RWPE2 (cell line): ENCODE measurements around the gene CCDC183.
"Not testable (repeated sequence)": the region's sequence is repeated elsewhere in the genome, so short reads cannot be mapped to it uniquely, and the experiment has no call there.

ENCODE experiments used
- ATAC-seq: fragments of 200-7000 bp; cut with Tn5 transposase; 3 replicates; pipeline ENCODE4 v1.9.1; 2021; ENCODE audit warnings: low read depth
- DNase-seq: peaks from one replicate; pipeline ENCODE4 v3.0.0-alpha.2; 2020; ENCODE audit warnings: low spot score
- H3K27ac ChIP-seq: fragments of 450-650 bp; 2 replicates; pipeline ENCODE4 v1.5.1; 2017; ENCODE audit warnings: mild to moderate bottlenecking; ENCODE audit not compliant: poor library complexity, severe bottlenecking
- H3K27me3 ChIP-seq: fragments of 250-450 bp; sonication (Bioruptor Pico); 2 replicates; pipeline ENCODE4 v1.5.1; 2021; ENCODE audit warnings: mild to moderate bottlenecking, moderate library complexity; ENCODE audit not compliant: insufficient read depth, poor library complexity, severe bottlenecking
- H3K36me3 ChIP-seq: fragments of 250-450 bp; sonication (Bioruptor Pico); 2 replicates; pipeline ENCODE4 v1.5.1; 2020; ENCODE audit warnings: low read depth, mild to moderate bottlenecking, moderate library complexity
- H3K4me1 ChIP-seq: fragments of 250-450 bp; sonication (Bioruptor Pico); 2 replicates; pipeline ENCODE4 v1.5.1; 2021; ENCODE audit warnings: mild to moderate bottlenecking, moderate library complexity; ENCODE audit not compliant: insufficient read depth, poor library complexity, severe bottlenecking
- H3K4me3 ChIP-seq: fragments of 250-450 bp; sonication (Bioruptor Pico); 2 replicates; pipeline ENCODE4 v1.5.1; 2021; ENCODE audit warnings: mild to moderate bottlenecking, moderate library complexity; ENCODE audit not compliant: severe bottlenecking
- H3K9me3 ChIP-seq: fragments of 250-450 bp; sonication (Bioruptor Pico); 2 replicates; pipeline ENCODE4 v1.5.1; 2021; ENCODE audit warnings: mild to moderate bottlenecking, moderate library complexity; ENCODE audit not compliant: severe bottlenecking
- CTCF ChIP-seq: fragments of 450-650 bp; IDR thresholded peaks from one replicate; pipeline ENCODE4 v1.5.1; 2017; ENCODE audit warnings: mild to moderate bottlenecking, moderate library complexity; ENCODE audit not compliant: poor library complexity, severe bottlenecking

Gene CCDC183

GRCh38 chr9:136787690-136788400 is 8.3 kb upstream of the CCDC183 start:
- peak; percentile 92 for TF ChIP-seq CTCF
- Histone ChIP-seq H3K4me3 (peak overlapping the region; percentile 17), H3K4me1 (peaks cover 9% of the 10 kb centered on the region), H3K27me3 (no peaks in the 10 kb centered on the region), H3K9me3 (no peaks in the 10 kb centered on the region), H3K36me3 (peaks cover 8% of the 10 kb centered on the region), H3K27ac (no peak overlapping the region)
- DNase-seq (peak; percentile 68), ATAC-seq (no peak)

DNA sequence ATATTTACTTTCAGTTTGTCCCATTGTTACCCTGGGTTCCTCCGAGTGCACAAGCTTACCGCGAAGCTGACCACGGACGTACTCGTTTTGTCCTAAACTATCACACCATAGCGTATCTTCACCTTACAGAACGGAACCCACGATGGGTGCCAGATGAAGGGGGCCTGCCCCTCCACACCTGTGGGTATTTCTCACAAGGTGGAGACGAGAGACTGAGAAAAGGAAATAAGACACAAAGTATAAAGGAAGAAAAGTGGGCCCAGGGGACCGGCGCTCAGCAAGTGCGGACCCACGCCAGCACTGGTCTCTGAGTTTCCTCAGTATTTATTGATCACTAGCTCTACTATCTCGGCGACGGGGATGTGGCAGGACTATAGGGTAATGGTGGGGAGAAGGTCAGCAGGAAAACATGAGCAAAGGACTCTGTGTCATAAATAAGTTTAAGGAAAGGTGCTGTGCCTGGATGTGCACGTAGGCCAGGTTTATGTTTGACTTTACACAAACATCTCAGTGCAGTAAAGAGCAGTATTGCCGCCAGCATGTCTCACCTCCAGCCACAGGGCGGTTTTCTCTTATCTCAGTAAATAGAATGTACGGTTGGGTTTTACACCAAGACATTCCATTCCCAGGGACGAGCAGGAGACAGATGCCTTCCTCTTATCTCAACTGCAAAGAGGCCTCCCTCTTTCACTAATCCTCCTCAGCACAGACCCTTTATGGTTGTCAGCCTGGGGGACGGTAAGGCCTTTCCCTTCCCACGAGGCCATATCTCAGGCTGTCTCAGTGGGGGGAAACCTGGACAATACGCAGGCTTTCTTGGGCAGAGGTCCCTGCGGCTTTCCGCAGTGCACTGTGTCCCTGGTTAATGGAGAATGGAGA is 7.3 kb upstream of the CCDC183 start:
- not testable (repeated sequence) for H3K4me1 ChIP-seq, ATAC-seq, H3K27ac ChIP-seq, H3K27me3 ChIP-seq, H3K9me3 ChIP-seq
- peak; percentile 31 for DNase-seq
- Histone ChIP-seq H3K4me3 (peak overlapping the region; percentile 17), H3K36me3 (peaks cover 14% of the 10 kb centered on the region)

DNA sequence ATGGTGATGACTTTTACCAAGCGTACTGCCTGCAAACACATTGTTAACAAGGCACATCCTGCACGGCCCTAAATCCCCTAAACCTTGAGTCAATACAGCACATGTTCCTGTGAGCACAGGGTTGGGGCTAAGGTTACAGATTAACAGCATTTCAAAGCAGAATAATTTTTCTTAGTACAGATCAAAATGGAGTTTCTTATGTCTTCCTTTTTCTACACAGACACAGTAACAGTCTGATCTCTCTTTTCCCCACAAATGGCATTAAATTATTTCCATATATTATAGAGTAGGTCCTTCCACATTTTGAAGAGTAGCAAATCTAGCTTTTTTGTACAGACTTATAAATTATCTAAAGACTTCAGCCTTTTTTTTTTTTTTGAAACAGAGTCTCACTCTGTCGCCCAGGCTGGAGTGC is 6.6 kb upstream of the CCDC183 start:
- Histone ChIP-seq H3K27me3 (no peaks in the 10 kb centered on the region), H3K36me3 (peaks cover 14% of the 10 kb centered on the region), H3K9me3 (no peaks in the 10 kb centered on the region), H3K27ac (no peak overlapping the region), H3K4me3 (no peak overlapping the region), H3K4me1 (peaks cover 9% of the 10 kb centered on the region)
- no peak for TF ChIP-seq CTCF
- ATAC-seq (no peak), DNase-seq (no peak)

DNA sequence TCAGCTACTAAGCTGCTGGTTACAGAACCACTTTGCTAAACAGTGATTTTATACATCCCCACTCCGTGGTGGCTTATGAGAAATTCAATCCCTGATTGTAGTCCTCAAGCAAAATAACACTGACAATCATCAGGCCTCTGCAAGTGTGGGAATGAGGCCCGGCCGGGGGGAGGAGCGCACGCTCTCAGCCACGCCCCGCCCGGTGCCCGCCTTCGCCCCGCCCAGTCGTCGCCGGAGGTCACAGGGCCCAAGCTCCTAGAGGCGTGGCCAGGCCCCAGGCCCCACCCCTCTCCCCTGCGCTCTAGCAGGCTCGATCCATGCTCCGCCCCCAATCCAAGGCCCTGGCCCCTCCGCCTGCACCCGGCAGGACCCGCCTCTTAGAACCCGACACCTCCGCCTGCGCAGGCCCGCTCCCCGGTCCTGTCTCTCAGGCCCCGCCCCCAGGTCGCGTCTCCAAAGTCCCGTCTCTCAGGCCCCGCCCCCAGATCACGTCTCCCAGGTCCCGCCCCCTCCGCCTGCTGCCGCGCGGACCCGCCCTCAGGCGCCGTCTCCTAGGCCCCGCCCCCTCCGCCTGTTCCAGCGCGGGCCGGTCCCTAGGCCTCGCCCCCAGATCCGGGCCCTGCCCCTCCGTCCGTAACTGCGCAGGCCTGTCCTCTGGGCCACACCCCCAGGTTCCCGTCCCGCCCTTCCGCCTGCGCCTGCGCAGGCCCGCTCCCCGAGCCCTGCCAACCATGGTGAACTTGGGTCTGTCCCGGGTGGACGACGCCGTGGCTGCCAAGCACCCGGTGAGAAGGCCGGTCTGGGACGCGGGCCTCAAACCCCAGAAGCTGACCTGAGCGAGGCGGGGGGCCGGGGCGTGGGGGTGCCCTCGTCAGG is 5.3 kb upstream of the CCDC183 start, which contains the start of gene TMEM141:
Gene TMEM141, plus strand, starts transcription at position 705 of the 876 bp plus-strand sequence. Its CDS starts 27 bp downstream, at position 732.
- DNase-seq (peak; percentile 100), ATAC-seq (peak; percentile 84)
- Histone ChIP-seq H3K27ac (peak within 1 kb of the TSS; percentile 51), H3K36me3 (peaks cover 14% of the 10 kb centered on the region), H3K27me3 (no peaks in the 10 kb centered on the region), H3K4me1 (peaks cover 9% of the 10 kb centered on the region), H3K9me3 (no peaks in the 10 kb centered on the region), H3K4me3 (peak within 1 kb of the TSS; percentile 61)
- no peak for TF ChIP-seq CTCF
